HepG2 (cell line): Measurements from ENCODE around the gene GPN2. TPM values are rescaled to one million over a fixed set of nuclear protein-coding genes. Genes with fewer than 3 reads are reported as not detected.

Experiments
- CBX1 ChIP-seq: IDR thresholded peaks from one replicate; pipeline ENCODE4 v1.6.1; 2016; ENCODE audit warnings: antibody characterized with exemption, low read depth
- CENPX ChIP-seq: sonication (generic); formaldehyde crosslinking; IDR thresholded peaks from 2 replicates; pipeline ENCODE4 v1.9.0; 2021; ENCODE audit warnings: mild to moderate bottlenecking, missing genetic modification reagents, moderate library complexity
- FOXA3 ChIP-seq: IDR thresholded peaks from 2 replicates; pipeline ENCODE4 v1.6.1; 2016; ENCODE audit warnings: missing genetic modification reagents, missing compliant biosample characterization
- KDM4B ChIP-seq: sonication (generic); formaldehyde crosslinking; IDR thresholded peaks from 2 replicates; pipeline ENCODE4 v1.4.0; 2020; ENCODE audit warnings: missing genetic modification reagents
- MXD4 ChIP-seq: IDR thresholded peaks from 2 replicates; pipeline ENCODE4 v1.6.1; 2016; ENCODE audit warnings: mild to moderate bottlenecking, missing biosample characterization, missing genetic modification reagents
- RXRB ChIP-seq: IDR thresholded peaks from 2 replicates; pipeline ENCODE4 v1.6.1; 2016; ENCODE audit warnings: borderline replicate concordance, missing genetic modification reagents, missing compliant biosample characterization
- SALL1 ChIP-seq: sonication (generic); formaldehyde crosslinking; IDR thresholded peaks from 2 replicates; pipeline ENCODE4 v1.8.0; 2022; ENCODE audit warnings: mild to moderate bottlenecking, missing genetic modification reagents
- SAP130 ChIP-seq: IDR thresholded peaks from 2 replicates; pipeline ENCODE4 v1.6.1; 2016; ENCODE audit warnings: low read depth
- SMAD1 ChIP-seq: sonication (generic); formaldehyde crosslinking; IDR thresholded peaks from 2 replicates; pipeline ENCODE4 v1.4.0; 2020; ENCODE audit warnings: missing genetic modification reagents, low read depth, mild to moderate bottlenecking, borderline replicate concordance
- TAF15 ChIP-seq: fragments of 200-400 bp; formaldehyde crosslinking; IDR thresholded peaks from one replicate; pipeline ENCODE4 v1.6.1; 2018; ENCODE audit warnings: mild to moderate bottlenecking, low read depth, low read length; ENCODE audit not compliant: poor library complexity, severe bottlenecking
- ZNF101 ChIP-seq: sonication (generic); formaldehyde crosslinking; IDR thresholded peaks from 2 replicates; pipeline ENCODE4 v1.4.0; 2020; ENCODE audit warnings: mild to moderate bottlenecking, low read depth, missing genetic modification reagents, borderline replicate concordance
- ZNF382 ChIP-seq: sonication (generic); formaldehyde crosslinking; IDR thresholded peaks from 2 replicates; pipeline ENCODE4 v1.5.0; 2020; ENCODE audit warnings: missing genetic modification reagents, mild to moderate bottlenecking, borderline replicate concordance
- ZNF746 ChIP-seq: sonication (generic); formaldehyde crosslinking; IDR thresholded peaks from 2 replicates; pipeline ENCODE4 v1.8.0; 2022; ENCODE audit warnings: mild to moderate bottlenecking, missing genetic modification reagents
- polyA plus RNA-seq, 8 experiments: library from polyadenylated mRNA; depleted of rRNA in 3 of 8; stranded (reverse) in 7 of 8; unstranded in 1 of 8; fragments of >200 nt; fragmentation: Illumina TruSeq in 4 of 8; extraction: Trizol in 4 of 8; gene quantifications; 2 replicates each; pipeline versions ENCODE4 v1.2.1 to v1.2.3, GENCODE V29; 2011 to 2016; ENCODE audit warnings: low read depth in 4 of 8, missing spikeins in 1 of 8, mixed read lengths in 1 of 8; ENCODE audit not compliant: insufficient read depth in 1 of 8
- total RNA-seq, 5 experiments: library from RNA; depleted of rRNA; stranded (reverse); fragments of >200 nt; fragmentation: Illumina TruSeq; extraction: Trizol; gene quantifications; 2 replicates each; pipeline ENCODE4 v1.2.3, GENCODE V29; 2016; ENCODE audit warnings: low read depth in 1 of 5
- TF ChIP-seq, protein P1 (sequence below): sonication (generic); formaldehyde crosslinking; IDR thresholded peaks from 2 replicates; pipeline ENCODE4 v1.4.0; 2020; ENCODE audit warnings: missing genetic modification reagents
- TF ChIP-seq, protein P2 (sequence below): sonication (generic); formaldehyde crosslinking; conservative IDR thresholded peaks from 2 replicates; pipeline ENCODE4 v1.4.0; 2020; ENCODE audit warnings: mild to moderate bottlenecking, missing genetic modification reagents, moderate library complexity
- TF ChIP-seq, protein P3 (sequence below): IDR thresholded peaks from 2 replicates; pipeline ENCODE4 v1.6.1; 2016; ENCODE audit warnings: low read depth, missing genetic modification reagents, missing compliant biosample characterization
- TF ChIP-seq, protein P4 (sequence below): sonication (generic); formaldehyde crosslinking; IDR thresholded peaks from 2 replicates; pipeline ENCODE4 v1.8.1; 2023; ENCODE audit warnings: missing genetic modification reagents, mild to moderate bottlenecking, borderline replicate concordance

Gene GPN2
- total and polyA plus RNA-seq, 2 of the 13 experiments (the other 11 are each of a cell fraction or from before 2014, with no cell fraction given), result 19.3 to 38.9 TPM

DNA sequence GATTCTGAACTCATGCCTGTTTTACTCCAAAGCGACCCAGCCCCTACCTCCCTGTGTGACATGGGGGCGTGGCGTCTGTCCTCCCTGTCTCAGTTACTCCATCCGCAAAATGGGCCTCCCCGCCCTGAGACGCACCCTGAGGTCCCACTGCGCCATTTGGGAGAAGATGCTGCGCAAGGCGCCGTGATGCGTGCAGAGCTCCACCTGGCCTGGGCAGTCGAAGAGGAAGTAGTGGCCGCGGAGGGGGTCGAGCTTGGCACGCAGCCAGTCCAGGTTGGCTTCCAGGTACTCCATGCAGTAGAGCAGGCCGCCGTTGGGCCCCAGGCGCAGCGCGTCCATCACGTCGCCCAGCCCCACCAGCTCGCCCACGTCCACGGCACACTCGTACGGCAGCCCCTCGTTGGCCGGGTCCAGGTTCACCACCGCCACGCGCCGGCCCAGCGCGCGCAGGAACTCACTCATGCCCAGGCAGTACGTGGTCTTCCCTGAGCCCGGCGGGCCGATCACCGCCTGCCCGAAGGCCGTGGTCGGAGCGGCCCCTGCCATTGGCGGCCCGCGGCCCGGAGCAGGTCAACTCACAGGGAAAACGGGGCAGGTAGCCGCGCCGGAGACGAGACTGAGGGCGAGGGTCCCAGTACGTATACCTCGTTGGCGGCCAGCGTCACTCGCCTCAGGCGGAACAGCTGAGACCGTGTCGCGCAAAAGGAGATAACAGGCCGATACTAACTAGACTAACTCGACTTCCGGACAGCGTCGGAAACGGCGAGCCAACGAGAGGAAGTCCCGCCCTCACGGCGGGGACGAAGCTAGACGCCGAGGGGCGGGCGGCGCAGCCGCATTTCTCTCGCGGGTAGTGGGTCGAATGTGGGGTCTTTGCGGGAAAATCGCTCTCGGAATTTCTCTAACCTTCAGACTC, at the start of gene GPN2 (continued):
- TF ChIP-seq, protein P1, sequence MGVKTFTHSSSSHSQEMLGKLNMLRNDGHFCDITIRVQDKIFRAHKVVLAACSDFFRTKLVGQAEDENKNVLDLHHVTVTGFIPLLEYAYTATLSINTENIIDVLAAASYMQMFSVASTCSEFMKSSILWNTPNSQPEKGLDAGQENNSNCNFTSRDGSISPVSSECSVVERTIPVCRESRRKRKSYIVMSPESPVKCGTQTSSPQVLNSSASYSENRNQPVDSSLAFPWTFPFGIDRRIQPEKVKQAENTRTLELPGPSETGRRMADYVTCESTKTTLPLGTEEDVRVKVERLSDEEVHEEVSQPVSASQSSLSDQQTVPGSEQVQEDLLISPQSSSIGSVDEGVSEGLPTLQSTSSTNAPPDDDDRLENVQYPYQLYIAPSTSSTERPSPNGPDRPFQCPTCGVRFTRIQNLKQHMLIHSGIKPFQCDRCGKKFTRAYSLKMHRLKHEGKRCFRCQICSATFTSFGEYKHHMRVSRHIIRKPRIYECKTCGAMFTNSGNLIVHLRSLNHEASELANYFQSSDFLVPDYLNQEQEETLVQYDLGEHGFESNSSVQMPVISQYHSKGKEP (CRISPR knock-in tag), result no peak
- TF ChIP-seq TAF15, result peak; percentile 68
- no peak for TF ChIP-seq RXRB (CRISPR knock-in tag)
- TF ChIP-seq, protein P2, sequence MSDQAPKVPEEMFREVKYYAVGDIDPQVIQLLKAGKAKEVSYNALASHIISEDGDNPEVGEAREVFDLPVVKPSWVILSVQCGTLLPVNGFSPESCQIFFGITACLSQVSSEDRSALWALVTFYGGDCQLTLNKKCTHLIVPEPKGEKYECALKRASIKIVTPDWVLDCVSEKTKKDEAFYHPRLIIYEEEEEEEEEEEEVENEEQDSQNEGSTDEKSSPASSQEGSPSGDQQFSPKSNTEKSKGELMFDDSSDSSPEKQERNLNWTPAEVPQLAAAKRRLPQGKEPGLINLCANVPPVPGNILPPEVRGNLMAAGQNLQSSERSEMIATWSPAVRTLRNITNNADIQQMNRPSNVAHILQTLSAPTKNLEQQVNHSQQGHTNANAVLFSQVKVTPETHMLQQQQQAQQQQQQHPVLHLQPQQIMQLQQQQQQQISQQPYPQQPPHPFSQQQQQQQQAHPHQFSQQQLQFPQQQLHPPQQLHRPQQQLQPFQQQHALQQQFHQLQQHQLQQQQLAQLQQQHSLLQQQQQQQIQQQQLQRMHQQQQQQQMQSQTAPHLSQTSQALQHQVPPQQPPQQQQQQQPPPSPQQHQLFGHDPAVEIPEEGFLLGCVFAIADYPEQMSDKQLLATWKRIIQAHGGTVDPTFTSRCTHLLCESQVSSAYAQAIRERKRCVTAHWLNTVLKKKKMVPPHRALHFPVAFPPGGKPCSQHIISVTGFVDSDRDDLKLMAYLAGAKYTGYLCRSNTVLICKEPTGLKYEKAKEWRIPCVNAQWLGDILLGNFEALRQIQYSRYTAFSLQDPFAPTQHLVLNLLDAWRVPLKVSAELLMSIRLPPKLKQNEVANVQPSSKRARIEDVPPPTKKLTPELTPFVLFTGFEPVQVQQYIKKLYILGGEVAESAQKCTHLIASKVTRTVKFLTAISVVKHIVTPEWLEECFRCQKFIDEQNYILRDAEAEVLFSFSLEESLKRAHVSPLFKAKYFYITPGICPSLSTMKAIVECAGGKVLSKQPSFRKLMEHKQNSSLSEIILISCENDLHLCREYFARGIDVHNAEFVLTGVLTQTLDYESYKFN (CRISPR knock-in tag), result peak; percentile 39; the same call in 1 of the 2 replicates
- no peak for TF ChIP-seq CBX1
- peak; percentile 95; the same call in 1 of the 2 replicates for TF ChIP-seq SMAD1 (CRISPR knock-in tag)
- TF ChIP-seq ZNF101, result peak; percentile 90; the same call in 1 of the 2 replicates
- TF ChIP-seq FOXA3 (CRISPR knock-in tag), result peak; percentile 47
- TF ChIP-seq ZNF382 (CRISPR knock-in tag), result no peak
- no peak for TF ChIP-seq CENPX
- peak; percentile 94 for TF ChIP-seq SAP130 (CRISPR knock-in tag)
- 0 out of 2 replicates have a peak, but pooled peaks have one; percentile 71 for TF ChIP-seq MXD4 (CRISPR knock-in tag)
- TF ChIP-seq KDM4B, result peak; percentile 87; the same call in 1 of the 2 replicates
- TF ChIP-seq, protein P3, sequence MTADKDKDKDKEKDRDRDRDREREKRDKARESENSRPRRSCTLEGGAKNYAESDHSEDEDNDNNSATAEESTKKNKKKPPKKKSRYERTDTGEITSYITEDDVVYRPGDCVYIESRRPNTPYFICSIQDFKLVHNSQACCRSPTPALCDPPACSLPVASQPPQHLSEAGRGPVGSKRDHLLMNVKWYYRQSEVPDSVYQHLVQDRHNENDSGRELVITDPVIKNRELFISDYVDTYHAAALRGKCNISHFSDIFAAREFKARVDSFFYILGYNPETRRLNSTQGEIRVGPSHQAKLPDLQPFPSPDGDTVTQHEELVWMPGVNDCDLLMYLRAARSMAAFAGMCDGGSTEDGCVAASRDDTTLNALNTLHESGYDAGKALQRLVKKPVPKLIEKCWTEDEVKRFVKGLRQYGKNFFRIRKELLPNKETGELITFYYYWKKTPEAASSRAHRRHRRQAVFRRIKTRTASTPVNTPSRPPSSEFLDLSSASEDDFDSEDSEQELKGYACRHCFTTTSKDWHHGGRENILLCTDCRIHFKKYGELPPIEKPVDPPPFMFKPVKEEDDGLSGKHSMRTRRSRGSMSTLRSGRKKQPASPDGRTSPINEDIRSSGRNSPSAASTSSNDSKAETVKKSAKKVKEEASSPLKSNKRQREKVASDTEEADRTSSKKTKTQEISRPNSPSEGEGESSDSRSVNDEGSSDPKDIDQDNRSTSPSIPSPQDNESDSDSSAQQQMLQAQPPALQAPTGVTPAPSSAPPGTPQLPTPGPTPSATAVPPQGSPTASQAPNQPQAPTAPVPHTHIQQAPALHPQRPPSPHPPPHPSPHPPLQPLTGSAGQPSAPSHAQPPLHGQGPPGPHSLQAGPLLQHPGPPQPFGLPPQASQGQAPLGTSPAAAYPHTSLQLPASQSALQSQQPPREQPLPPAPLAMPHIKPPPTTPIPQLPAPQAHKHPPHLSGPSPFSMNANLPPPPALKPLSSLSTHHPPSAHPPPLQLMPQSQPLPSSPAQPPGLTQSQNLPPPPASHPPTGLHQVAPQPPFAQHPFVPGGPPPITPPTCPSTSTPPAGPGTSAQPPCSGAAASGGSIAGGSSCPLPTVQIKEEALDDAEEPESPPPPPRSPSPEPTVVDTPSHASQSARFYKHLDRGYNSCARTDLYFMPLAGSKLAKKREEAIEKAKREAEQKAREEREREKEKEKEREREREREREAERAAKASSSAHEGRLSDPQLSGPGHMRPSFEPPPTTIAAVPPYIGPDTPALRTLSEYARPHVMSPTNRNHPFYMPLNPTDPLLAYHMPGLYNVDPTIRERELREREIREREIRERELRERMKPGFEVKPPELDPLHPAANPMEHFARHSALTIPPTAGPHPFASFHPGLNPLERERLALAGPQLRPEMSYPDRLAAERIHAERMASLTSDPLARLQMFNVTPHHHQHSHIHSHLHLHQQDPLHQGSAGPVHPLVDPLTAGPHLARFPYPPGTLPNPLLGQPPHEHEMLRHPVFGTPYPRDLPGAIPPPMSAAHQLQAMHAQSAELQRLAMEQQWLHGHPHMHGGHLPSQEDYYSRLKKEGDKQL (CRISPR knock-in tag), result no peak
- TF ChIP-seq SALL1 (CRISPR knock-in tag), result peak; percentile 85
- TF ChIP-seq, protein P4, sequence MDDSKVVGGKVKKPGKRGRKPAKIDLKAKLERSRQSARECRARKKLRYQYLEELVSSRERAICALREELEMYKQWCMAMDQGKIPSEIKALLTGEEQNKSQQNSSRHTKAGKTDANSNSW (CRISPR knock-in tag), result peak; percentile 78; the same call in 1 of the 2 replicates
- TF ChIP-seq ZNF746 (CRISPR knock-in tag), result peak; percentile 40
